Measurements from ENCODE around the gene INPP5D.

- TF ChIP-seq CTCF (IDR thresholded peaks at IDR 0.05; ENCODE audit: low read length) (no peak), EZH2 (IDR thresholded peaks at IDR 0.05; ENCODE audit: borderline replicate concordance, low read length) (no peak)
Observed at GRCh38 chr2:233105930-233106329, 45.8 kb downstream of the INPP5D start.

All from OCI-LY1 (cell line).